Measurements from ENCODE around the gene CC2D2B.

Gene CC2D2B

GRCh38 chr10:95907456-95908253 is at the start of gene CC2D2B:
Gene CC2D2B, plus strand, starts transcription at chr10:95907975. Its CDS starts 3,349 bp downstream, at chr10:95911324.
- peak within 1 kb of the TSS; percentile 96 for H3K4me3 ChIP-seq (ENCODE audit: low read depth, low read length)
- TF ChIP-seq CTCF (IDR thresholded peaks at IDR 0.05; ENCODE audit: borderline replicate concordance, insufficient read depth, low read depth, low read length): peak; percentile 16; the same call in 1 of the 2 replicates

- H3K4me3 ChIP-seq (ENCODE audit: low read depth, low read length): no peak overlapping the region
- no peak for TF ChIP-seq CTCF (IDR thresholded peaks at IDR 0.05; ENCODE audit: borderline replicate concordance, insufficient read depth, low read depth, low read length)
Measured at GRCh38 chr10:95860166-95860940, 47.4 kb upstream of the CC2D2B start.

- no peak for TF ChIP-seq CTCF (IDR thresholded peaks at IDR 0.05; ENCODE audit: borderline replicate concordance, insufficient read depth, low read depth, low read length)
- H3K4me3 ChIP-seq (ENCODE audit: low read depth, low read length): no peak overlapping the region
Measured at GRCh38 chr10:95861386-95861785, 46.4 kb upstream of the CC2D2B start.

- TF ChIP-seq CTCF (IDR thresholded peaks at IDR 0.05; ENCODE audit: borderline replicate concordance, insufficient read depth, low read depth, low read length): peak; percentile 64
- no peak overlapping the region for H3K4me3 ChIP-seq (ENCODE audit: low read depth, low read length)
Measured at GRCh38 chr10:95864906-95865813, 42.6 kb upstream of the CC2D2B start.

GRCh38 chr10:95865814-95866466 is 41.8 kb upstream of the CC2D2B start:
- TF ChIP-seq CTCF (IDR thresholded peaks at IDR 0.05; ENCODE audit: borderline replicate concordance, insufficient read depth, low read depth, low read length): no peak
- H3K4me3 ChIP-seq (ENCODE audit: low read depth, low read length): no peak overlapping the region

GRCh38 chr10:95866467-95866842 is 41.3 kb upstream of the CC2D2B start:
- no peak for TF ChIP-seq CTCF (IDR thresholded peaks at IDR 0.05; ENCODE audit: borderline replicate concordance, insufficient read depth, low read depth, low read length)
- no peak overlapping the region for H3K4me3 ChIP-seq (ENCODE audit: low read depth, low read length)
